H1 (cell line): Measurements from ENCODE around the gene PIK3R4. TPM values are rescaled to one million over a fixed set of nuclear protein-coding genes. Genes with fewer than 3 reads are reported as not detected.

Experiments
- CHD7 ChIP-seq: fragments of 300-600 bp; sonication (generic); IDR thresholded peaks from 2 replicates; pipeline ENCODE4 v1.7.1; 2012; ENCODE audit warnings: low read length, moderate library complexity, mild to moderate bottlenecking, inconsistent platforms; ENCODE audit not compliant: insufficient replicate concordance
- EZH2 ChIP-seq: fragments of 200-600 bp; sonication (generic); IDR thresholded peaks from 2 replicates; pipeline ENCODE4 v1.7.1; 2012; ENCODE audit warnings: low read depth, mild to moderate bottlenecking, moderate library complexity, low read length, inconsistent platforms; ENCODE audit not compliant: severe bottlenecking
- HDAC6 ChIP-seq: IDR thresholded peaks from one replicate; pipeline ENCODE4 v1.7.1; 2012; ENCODE audit warnings: low read depth, mild to moderate bottlenecking, inconsistent platforms, low read length, moderate library complexity
- KDM5A ChIP-seq: fragments of 200-600 bp; IDR thresholded peaks from 2 replicates; pipeline ENCODE4 v1.7.1; 2012; ENCODE audit warnings: mild to moderate bottlenecking, low read length, inconsistent platforms, mixed read lengths
- MAFK ChIP-seq: IDR thresholded peaks from 2 replicates; pipeline ENCODE4 v1.6.1; 2012; ENCODE audit warnings: low read depth, mild to moderate bottlenecking, improper control_type of control experiment, low read length
- NRF1 ChIP-seq: IDR thresholded peaks from 2 replicates; pipeline ENCODE4 v1.6.1; 2011; ENCODE audit warnings: mild to moderate bottlenecking, low read depth, low read length, improper control_type of control experiment
- SIN3A ChIP-seq, 2 experiments: IDR thresholded peaks in 1 of 2; conservative IDR thresholded peaks in 1 of 2; 2 replicates each; pipeline ENCODE4 v1.6.1; 2011 to 2012; ENCODE audit warnings: low read length in 2 of 2, improper control_type of control experiment in 1 of 2, low read depth in 1 of 2, mild to moderate bottlenecking in 1 of 2
- SP1 ChIP-seq: IDR thresholded peaks from 2 replicates; pipeline ENCODE4 v1.6.1; 2011; ENCODE audit warnings: low read depth, low read length
- ZNF274 ChIP-seq: IDR thresholded peaks from 2 replicates; pipeline ENCODE4 v1.7.0; 2012; ENCODE audit warnings: low read length, borderline replicate concordance; ENCODE audit errors: extremely low read depth
- polyA plus RNA-seq, 7 experiments: library from polyadenylated mRNA; depleted of rRNA in 3 of 7; stranded (reverse) in 5 of 7; unstranded in 2 of 7; fragments of >200 nt in 5 of 7; fragments of 200-250 nt in 2 of 7; gene quantifications; 1 replicate in 5 of 7; 2 replicates in 1 of 7; 4 replicates in 1 of 7; pipeline versions ENCODE4 v1.2.1 to v1.2.3, GENCODE V29; 2011 to 2013; ENCODE audit warnings: missing spikeins in 2 of 7, mixed read lengths in 2 of 7
- total RNA-seq: library from RNA; stranded (reverse); fragmentation: NEBNext Ultra II Directional; extraction: Animal tissue kit (Norgen Biotek cat#: 25700); gene quantifications from 2 replicates; pipeline ENCODE4 v1.2.1, GENCODE V29; 2021

Gene PIK3R4
- total and polyA plus RNA-seq, 2 of the 8 experiments (the other 6 are each of a cell fraction or from before 2014, with no cell fraction given) = 43.8 to 87.4 TPM

- TF ChIP-seq CHD7 = no peak
- TF ChIP-seq MAFK = no peak
- no peak for TF ChIP-seq EZH2
- TF ChIP-seq ZNF274 = no peak
- no peak for TF ChIP-seq SP1
- no peak for TF ChIP-seq SIN3A (conservative IDR thresholded peaks at IDR 0.05 in 1 of 2, IDR thresholded peaks at IDR 0.05 in 1 of 2; ENCODE audit: low read depth in 1 of 2, low read length in 2 of 2)
- TF ChIP-seq NRF1 = no peak
- TF ChIP-seq KDM5A = no peak
- TF ChIP-seq HDAC6 = no peak
- TF ChIP-seq, all 59 proteins: peak for 0
Measured at GRCh38 chr3:130669740-130670139, 76.9 kb downstream of the PIK3R4 start (continued).
